ENCODE data around the gene NELFB.

The NELFB gene

DNA sequence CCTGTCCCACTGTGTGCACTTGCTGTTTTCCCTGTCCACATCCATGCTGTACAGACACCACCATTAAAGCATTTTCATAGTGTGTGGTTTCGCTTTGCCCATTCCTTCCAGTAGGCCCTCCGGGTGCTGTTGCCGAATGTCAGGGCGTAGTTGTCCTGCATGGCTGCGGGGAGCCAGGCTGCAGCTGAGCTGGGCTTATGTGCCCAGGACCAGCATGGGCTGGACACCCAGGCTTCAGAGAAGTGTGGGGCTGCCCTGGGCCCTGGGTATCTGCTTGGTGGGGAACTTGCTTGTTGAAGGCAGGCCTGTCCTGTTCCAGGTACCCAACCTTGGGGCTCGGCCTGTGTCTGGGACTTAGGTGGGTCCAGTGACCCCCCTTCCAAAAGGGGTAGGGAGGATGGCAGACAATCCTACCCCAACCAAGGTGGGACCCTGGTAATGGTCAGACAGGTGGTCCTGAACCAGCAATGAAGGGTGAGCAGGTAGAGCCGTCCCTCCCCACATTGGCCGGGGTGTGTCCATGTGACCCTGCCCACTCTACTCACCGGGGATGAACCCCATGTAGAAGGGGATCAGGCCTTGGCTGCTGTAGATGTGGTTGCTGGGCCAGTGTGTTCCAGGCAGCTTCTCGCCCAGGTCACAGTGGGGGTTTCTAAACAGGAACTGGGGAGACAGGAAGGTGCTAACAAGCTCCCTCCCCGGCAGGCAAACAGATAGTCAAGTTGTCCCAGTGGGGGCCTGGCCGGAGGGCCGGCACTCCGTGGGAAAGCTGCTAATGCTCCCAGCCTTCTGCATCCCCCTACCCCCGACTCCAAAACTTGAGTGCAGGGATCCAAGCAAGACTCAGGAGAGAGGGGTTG lies 11.3 kb upstream of the NELFB start:
- H3K27me3 ChIP-seq (ENCODE audit: control insufficient read depth, insufficient read depth, low read length) = no peaks in the 10 kb centered on the region
- no peak overlapping the region for H3K4me3 ChIP-seq (ENCODE audit: low read length)
- peaks cover 15% of the 10 kb centered on the region for H3K36me3 ChIP-seq (ENCODE audit: control insufficient read depth, insufficient read depth, low read length)
- no peaks in the 10 kb centered on the region for H3K9me3 ChIP-seq (ENCODE audit: control insufficient read depth, insufficient read depth, low read length)
- no peak overlapping the region for H3K27ac ChIP-seq (ENCODE audit: low read length)
- no peak for DNase-seq (ENCODE audit: low read depth, low spot score)
- WGBS (ENCODE audit: insufficient coverage, insufficient read length) = no CpG with 5 or more reads among the region's 15 CpGs
- H3K4me1 ChIP-seq (ENCODE audit: control insufficient read depth, insufficient read depth, low read length) = peaks cover 3% of the 10 kb centered on the region; the same call in 1 of the 2 replicates

DNA sequence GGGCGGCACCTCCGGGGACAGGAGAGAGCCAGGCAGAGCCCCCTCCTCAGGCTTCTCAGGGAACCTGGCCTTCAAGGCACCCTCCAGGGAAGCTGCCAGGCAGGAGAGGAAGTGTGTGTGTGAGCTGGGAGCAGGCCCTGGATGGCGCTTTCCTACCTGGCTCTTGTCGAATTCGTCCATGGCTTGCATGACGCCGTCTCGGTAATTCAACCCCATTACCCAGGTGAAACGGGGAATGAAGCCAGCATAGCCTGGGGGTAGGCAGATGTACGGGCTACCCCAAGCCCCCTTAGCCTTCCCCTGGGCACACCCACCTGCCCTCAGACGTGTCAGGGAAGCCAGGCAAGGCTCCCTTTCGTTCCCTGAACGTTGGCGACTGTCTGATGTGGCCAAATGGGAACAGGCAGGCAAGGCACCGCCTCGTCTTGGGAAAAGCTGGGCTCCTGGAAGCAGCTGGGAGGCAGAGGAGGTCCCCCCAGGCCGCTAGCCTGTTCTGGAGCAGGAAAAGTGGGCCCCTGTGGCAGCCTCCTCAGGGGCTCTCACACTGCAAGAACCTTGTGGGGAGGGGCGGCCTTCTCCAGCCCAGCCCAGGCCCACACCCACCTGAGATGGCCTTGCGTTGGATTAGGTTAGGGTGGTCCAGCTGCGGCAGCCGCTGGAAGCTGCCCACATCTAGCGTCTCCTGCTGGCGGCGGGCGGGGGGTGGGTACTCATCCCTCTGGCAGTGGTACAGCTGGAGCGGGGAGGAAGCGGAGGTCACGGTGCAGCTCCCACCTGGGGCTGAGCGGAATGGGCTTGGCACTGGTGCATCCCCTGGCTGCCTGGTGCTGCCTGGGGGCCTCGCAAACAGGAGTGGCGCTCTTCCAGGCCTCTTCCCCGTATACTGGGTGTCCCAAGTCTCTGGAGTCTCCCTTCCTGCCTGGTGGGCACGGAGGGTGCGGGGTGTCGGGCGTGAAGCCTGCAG lies 10.4 kb upstream of the NELFB start:
- Histone ChIP-seq H3K36me3 (ENCODE audit: control insufficient read depth, insufficient read depth, low read length) (peaks cover 15% of the 10 kb centered on the region), H3K9me3 (ENCODE audit: control insufficient read depth, insufficient read depth, low read length) (no peaks in the 10 kb centered on the region), H3K4me3 (ENCODE audit: low read length) (no peak overlapping the region), H3K27me3 (ENCODE audit: control insufficient read depth, insufficient read depth, low read length) (no peaks in the 10 kb centered on the region), H3K4me1 (ENCODE audit: control insufficient read depth, insufficient read depth, low read length) (peaks cover 3% of the 10 kb centered on the region; the same call in 1 of the 2 replicates), H3K27ac (ENCODE audit: low read length) (no peak overlapping the region)
- DNase-seq (ENCODE audit: low read depth, low spot score) = no peak
- WGBS (ENCODE audit: insufficient coverage, insufficient read length) = no CpG with 5 or more reads among the region's 36 CpGs

DNA sequence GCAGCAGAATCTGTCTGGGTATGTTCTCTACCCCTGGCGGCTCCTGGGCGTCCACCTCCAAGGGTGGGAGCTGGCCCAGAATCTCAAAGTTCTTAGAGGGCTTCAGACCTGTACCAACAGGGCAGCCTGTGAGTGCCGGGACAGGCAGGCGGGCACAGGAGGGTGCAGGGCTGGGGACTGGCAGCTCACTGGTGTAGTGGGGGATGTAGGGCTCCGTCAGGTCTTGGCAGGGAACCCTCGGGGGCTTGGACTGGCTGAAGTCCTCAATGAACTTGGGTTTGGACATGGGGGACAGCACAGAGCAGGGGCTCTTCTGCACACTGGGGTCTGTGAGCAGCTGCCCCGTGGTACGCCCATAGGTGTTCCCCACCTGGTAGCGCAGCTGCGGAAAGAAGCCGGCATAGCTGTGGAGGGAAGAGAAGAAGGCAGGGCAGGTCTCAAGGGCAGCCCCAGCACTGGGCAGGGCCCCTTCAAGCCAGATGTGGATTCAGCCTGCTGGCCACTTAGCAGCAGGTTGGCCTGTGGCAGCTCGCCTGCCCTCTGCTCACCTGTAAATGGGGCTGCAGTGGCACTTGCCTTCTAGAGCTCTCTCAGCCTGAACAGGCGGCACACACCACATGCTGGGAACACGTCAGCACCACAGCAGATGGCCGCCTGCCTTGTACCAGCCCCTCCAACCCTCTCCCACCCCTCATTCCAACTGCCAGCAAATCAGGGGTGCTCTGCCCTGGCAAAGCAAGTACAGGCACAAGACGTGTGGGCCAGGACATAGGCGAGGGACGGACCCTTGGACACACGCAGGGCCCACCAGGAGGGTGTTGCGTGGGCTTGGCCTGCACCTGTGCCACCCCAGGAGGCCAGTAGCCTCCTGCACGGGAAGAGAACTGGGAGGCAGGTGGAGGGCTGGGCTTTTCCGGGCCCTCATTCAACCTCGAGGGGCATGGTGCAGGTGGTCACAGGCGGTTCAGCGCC lies 9.4 kb upstream of the NELFB start:
- H3K4me3 ChIP-seq (ENCODE audit: low read length) = no peak overlapping the region
- H3K36me3 ChIP-seq (ENCODE audit: control insufficient read depth, insufficient read depth, low read length) = peaks cover 15% of the 10 kb centered on the region
- no peaks in the 10 kb centered on the region for H3K9me3 ChIP-seq (ENCODE audit: control insufficient read depth, insufficient read depth, low read length)
- H3K4me1 ChIP-seq (ENCODE audit: control insufficient read depth, insufficient read depth, low read length) = peaks cover 5% of the 10 kb centered on the region; the same call in 1 of the 2 replicates
- no peaks in the 10 kb centered on the region for H3K27me3 ChIP-seq (ENCODE audit: control insufficient read depth, insufficient read depth, low read length)
- no peak overlapping the region for H3K27ac ChIP-seq (ENCODE audit: low read length)
- DNase-seq (ENCODE audit: low read depth, low spot score) = no peak
- WGBS (ENCODE audit: insufficient coverage, insufficient read length) = no CpG with 5 or more reads among the region's 25 CpGs

DNA sequence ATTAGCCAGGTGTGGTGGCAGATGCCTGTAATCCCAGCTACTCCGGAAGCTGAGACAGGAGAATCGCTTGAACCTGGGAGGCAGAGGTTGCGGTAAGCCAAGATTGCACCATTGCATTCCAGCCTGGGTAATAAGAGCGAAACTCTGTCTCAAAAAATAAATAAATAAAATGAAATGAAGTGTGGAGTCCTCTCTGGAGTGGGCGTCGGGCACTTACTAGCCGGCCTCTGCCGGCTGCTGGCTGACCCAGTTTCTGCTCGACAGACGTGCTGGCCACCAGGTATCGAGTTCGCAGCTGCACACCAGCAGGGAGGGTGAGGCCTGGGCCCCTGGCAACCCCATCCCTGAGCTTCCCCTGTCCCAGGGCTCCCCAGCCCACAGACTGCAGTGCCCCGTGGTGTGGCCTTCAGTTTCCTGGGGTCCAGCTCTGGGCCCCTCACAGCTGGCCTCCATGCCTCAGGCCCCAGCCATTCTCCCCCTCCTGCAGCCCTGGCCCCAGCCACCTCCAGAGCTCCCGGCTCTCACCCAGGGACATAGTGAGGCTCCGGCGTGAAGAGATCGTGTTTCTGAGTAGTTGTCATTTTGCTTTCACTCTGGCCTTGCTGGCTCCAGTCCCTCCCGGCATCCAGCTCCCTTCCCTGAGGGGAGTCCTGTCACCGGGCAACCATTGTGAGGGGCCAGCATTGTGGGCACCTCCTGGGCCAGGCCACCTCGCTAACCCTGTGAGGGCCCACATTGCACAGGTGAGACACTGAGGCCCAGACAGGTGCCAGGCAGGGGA lies 7.8 kb upstream of the NELFB start:
- H3K4me1 ChIP-seq (ENCODE audit: control insufficient read depth, insufficient read depth, low read length) = peaks cover 10% of the 10 kb centered on the region
- no peak overlapping the region for H3K27ac ChIP-seq (ENCODE audit: low read length)
- WGBS (ENCODE audit: insufficient coverage, insufficient read length) = no CpG with 5 or more reads among the region's 20 CpGs
- no peaks in the 10 kb centered on the region for H3K9me3 ChIP-seq (ENCODE audit: control insufficient read depth, insufficient read depth, low read length)
- no peak for DNase-seq (ENCODE audit: low read depth, low spot score)
- peaks cover 15% of the 10 kb centered on the region for H3K36me3 ChIP-seq (ENCODE audit: control insufficient read depth, insufficient read depth, low read length)
- H3K27me3 ChIP-seq (ENCODE audit: control insufficient read depth, insufficient read depth, low read length) = no peaks in the 10 kb centered on the region
- no peak overlapping the region for H3K4me3 ChIP-seq (ENCODE audit: low read length)

DNA sequence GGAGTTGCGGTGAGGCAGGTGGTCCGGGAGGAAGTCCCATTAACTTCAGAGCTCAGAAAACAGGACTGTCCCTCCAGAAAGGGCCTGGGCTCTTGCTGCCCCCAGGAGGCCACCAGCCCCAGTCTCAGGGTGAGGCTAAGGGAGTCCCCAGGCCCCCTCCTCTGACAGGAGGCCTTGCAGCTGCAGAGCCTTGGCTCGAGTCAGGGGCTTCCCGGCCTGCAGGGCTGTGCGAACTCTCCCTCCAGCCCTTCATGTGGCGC lies 7.3 kb upstream of the NELFB start:
- no peak overlapping the region for H3K27ac ChIP-seq (ENCODE audit: low read length)
- H3K27me3 ChIP-seq (ENCODE audit: control insufficient read depth, insufficient read depth, low read length) = no peaks in the 10 kb centered on the region
- no peaks in the 10 kb centered on the region for H3K9me3 ChIP-seq (ENCODE audit: control insufficient read depth, insufficient read depth, low read length)
- no peak overlapping the region for H3K4me3 ChIP-seq (ENCODE audit: low read length)
- peaks cover 10% of the 10 kb centered on the region for H3K36me3 ChIP-seq (ENCODE audit: control insufficient read depth, insufficient read depth, low read length)
- peaks cover 10% of the 10 kb centered on the region for H3K4me1 ChIP-seq (ENCODE audit: control insufficient read depth, insufficient read depth, low read length)
- no peak for DNase-seq (ENCODE audit: low read depth, low spot score)
- WGBS (ENCODE audit: insufficient coverage, insufficient read length) = no CpG with 5 or more reads among the region's 6 CpGs

DNA sequence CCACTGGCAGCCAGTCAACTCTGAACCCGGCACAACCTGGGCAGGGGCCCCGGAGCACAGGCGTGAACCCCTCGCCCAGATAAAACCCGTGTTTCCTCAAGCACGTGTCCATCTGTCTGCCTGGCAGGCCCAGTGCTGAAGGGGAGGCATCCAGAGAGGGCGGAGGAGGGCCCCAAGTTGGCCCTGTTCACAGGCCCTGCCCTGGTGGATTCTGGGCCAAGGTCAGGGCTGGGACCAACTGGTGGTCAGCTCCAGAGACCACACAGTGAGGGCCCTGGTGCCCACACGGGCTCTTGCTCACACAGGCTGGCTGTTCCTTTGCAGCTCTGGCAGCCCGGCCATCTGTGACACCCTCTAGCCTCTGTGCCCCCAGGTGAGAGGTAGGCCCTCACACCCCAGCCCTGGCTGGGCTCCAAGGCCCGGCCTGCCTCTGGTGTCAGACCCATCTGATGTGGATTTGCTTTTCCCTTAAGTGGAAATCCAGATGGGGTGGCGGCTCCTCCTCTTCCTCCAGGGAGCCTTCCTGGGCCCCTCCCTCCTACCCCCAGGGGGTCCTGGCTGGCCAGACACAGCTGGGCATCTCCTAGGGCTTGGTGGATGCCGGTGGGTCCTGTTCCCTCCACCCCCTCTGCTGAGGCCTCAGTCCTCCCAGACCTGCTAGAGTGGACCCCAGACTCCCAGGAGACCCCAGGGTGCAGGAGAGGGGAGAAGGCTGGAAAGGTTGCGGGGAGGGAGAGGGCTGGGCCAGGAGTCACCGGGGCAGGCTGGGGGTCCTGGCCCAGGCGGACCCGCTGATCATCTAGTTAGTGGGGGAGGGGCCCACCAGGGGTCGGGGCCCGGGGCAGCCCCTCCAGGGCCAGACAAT lies 4.6 kb upstream of the NELFB start:
- no peak for DNase-seq (ENCODE audit: low read depth, low spot score)
- Histone ChIP-seq H3K36me3 (ENCODE audit: control insufficient read depth, insufficient read depth, low read length) (no peaks in the 10 kb centered on the region; the same call in 1 of the 2 replicates), H3K4me3 (ENCODE audit: low read length) (no peak overlapping the region), H3K9me3 (ENCODE audit: control insufficient read depth, insufficient read depth, low read length) (no peaks in the 10 kb centered on the region), H3K27ac (ENCODE audit: low read length) (no peak overlapping the region), H3K4me1 (ENCODE audit: control insufficient read depth, insufficient read depth, low read length) (peaks cover 7% of the 10 kb centered on the region), H3K27me3 (ENCODE audit: control insufficient read depth, insufficient read depth, low read length) (no peaks in the 10 kb centered on the region)
- no CpG with 5 or more reads among the region's 18 CpGs for WGBS (ENCODE audit: insufficient coverage, insufficient read length)

DNA sequence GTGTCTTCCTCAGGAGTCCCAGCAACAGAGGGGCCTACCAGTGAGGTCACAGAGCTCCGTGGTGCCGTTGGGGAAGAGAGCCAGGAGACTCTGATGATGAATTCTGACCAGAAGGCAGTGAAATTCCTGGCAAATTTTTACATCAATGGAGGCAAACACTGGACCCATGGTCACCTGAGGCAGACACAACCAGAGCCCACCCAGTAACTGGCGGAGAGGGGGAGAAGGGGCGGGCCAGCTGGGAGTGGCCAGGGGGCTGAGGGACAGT lies 4.0 kb upstream of the NELFB start, which contains the start of gene STPG3:
Gene STPG3, plus strand, starts transcription at position 93 of the 268 bp plus-strand sequence. Its CDS starts 1 bp downstream, at position 94.
- Histone ChIP-seq H3K27me3 (ENCODE audit: control insufficient read depth, insufficient read depth, low read length) (no peaks in the 10 kb centered on the region), H3K9me3 (ENCODE audit: control insufficient read depth, insufficient read depth, low read length) (no peaks in the 10 kb centered on the region), H3K27ac (ENCODE audit: low read length) (no peak within 1 kb of the TSS), H3K4me3 (ENCODE audit: low read length) (no peak within 1 kb of the TSS), H3K36me3 (ENCODE audit: control insufficient read depth, insufficient read depth, low read length) (no peaks in the 10 kb centered on the region; the same call in 1 of the 2 replicates), H3K4me1 (ENCODE audit: control insufficient read depth, insufficient read depth, low read length) (peaks cover 7% of the 10 kb centered on the region)
- no peak for DNase-seq (ENCODE audit: low read depth, low spot score)
- no CpG with 5 or more reads among the region's 4 CpGs for WGBS (ENCODE audit: insufficient coverage, insufficient read length)

DNA sequence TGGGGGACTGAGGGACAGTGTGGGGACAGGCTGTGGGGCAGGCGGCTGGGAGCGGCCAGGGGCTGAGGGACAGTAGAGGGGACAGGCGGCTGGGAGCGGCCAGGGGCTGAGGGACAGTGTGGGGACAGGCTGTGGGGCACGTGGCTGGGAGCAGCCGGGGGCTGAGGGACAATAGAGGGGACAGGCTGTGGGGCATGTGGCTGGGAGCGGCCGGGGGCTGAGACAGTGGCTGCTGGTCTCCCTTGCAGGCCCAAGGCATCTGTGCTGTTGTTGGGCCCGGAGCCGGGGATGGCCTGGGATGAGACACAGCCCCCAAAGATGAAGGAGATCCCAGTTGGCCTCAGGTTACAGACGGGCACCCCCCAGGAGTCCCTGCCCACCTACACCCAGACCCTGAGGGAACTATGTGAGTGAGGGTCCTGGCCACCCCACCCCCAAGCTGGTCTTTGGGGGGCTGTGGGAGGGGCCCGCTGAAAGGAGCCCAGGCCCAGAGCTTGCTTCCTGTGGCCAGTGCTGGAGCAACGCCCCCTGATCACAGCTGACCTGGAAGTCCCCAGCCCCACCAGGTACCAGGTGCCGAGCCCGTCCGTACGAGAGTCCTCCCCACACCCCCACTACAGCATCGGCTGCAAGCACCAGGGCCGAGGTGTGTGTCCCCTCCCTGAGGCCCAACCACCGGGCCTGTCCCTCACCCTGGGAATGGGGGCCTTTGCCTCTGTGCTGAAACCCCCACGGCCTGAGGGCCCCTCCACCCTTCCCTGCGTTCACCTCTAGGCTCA lies 3.4 kb upstream of the NELFB start:
- no peak for DNase-seq (ENCODE audit: low read depth, low spot score)
- H3K4me1 ChIP-seq (ENCODE audit: control insufficient read depth, insufficient read depth, low read length) = peaks cover 7% of the 10 kb centered on the region
- H3K27ac ChIP-seq (ENCODE audit: low read length) = no peak overlapping the region
- WGBS (ENCODE audit: insufficient coverage, insufficient read length) = no CpG with 5 or more reads among the region's 22 CpGs
- no peaks in the 10 kb centered on the region for H3K9me3 ChIP-seq (ENCODE audit: control insufficient read depth, insufficient read depth, low read length)
- H3K4me3 ChIP-seq (ENCODE audit: low read length) = no peak overlapping the region
- H3K36me3 ChIP-seq (ENCODE audit: control insufficient read depth, insufficient read depth, low read length) = no peaks in the 10 kb centered on the region; the same call in 1 of the 2 replicates
- H3K27me3 ChIP-seq (ENCODE audit: control insufficient read depth, insufficient read depth, low read length) = no peaks in the 10 kb centered on the region

Data from iPS DF 6.9 (cell line).